Astrocyte of the spinal cord (primary cell): ENCODE results near the gene CCDC81.

Experiments used
- DNase-seq: peaks from one replicate; pipeline ENCODE4 v3.0.0; 2011; ENCODE audit warnings: low read depth, low spot score
- H3K4me3 ChIP-seq: 2 replicates; pipeline ENCODE4 v1.5.1; 2011; ENCODE audit warnings: low read depth, mild to moderate bottlenecking, low read length, moderate library complexity
- CTCF ChIP-seq: IDR thresholded peaks from 2 replicates; pipeline ENCODE4 v1.5.1; 2012; ENCODE audit warnings: low read depth, mild to moderate bottlenecking, low read length, inconsistent platforms
- in situ Hi-C: cut with HindIII; loops from 2 replicates; pipeline ENCODE4 v1.10.0; 2017; ENCODE audit warnings: low sequenced_read_pairs

Gene CCDC81

GRCh38 chr11:86442420-86442819 is 67.7 kb downstream of the CCDC81 start:
- DNase-seq, result no peak
- no peak overlapping the region for H3K4me3 ChIP-seq
- in situ Hi-C loops, result no loop called here
- TF ChIP-seq CTCF, result no peak

- no peak for TF ChIP-seq CTCF
- no peak overlapping the region for H3K4me3 ChIP-seq
- no peak for DNase-seq
- in situ Hi-C loops, result no loop called here
Measured at GRCh38 chr11:86442827-86443226, 68.1 kb downstream of the CCDC81 start.

- H3K4me3 ChIP-seq, result no peak overlapping the region
- DNase-seq, result no peak
- in situ Hi-C loops, result no loop called here
- TF ChIP-seq CTCF, result no peak
Measured at GRCh38 chr11:86443415-86443814, 68.7 kb downstream of the CCDC81 start.

DNA sequence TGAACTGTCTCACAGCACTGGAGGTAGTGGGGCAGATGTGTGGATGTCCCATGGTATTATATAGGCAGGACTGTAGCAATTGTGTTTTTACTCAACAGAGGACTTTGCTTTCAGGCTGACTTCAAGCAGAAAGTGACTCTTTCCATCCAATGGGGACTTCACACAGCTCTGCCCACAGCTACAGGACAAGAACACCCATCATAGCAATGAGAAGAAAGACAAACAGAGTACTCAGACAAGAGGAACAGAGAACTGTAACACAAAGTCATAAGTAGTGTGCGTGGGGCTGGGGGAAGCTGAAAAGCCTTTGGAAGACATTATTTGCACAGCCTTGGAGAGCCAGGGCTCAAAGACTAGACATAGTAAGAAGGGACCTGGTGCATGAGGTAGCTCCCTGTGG is 70.3 kb downstream of the CCDC81 start:
- no peak for TF ChIP-seq CTCF
- in situ Hi-C loops, result no loop called here
- H3K4me3 ChIP-seq, result no peak overlapping the region
- no peak for DNase-seq

- in situ Hi-C loops, result no loop called here
- DNase-seq, result no peak
- no peak for TF ChIP-seq CTCF
- no peak overlapping the region for H3K4me3 ChIP-seq
Measured at GRCh38 chr11:86446163-86446923, 71.7 kb downstream of the CCDC81 start.

DNA sequence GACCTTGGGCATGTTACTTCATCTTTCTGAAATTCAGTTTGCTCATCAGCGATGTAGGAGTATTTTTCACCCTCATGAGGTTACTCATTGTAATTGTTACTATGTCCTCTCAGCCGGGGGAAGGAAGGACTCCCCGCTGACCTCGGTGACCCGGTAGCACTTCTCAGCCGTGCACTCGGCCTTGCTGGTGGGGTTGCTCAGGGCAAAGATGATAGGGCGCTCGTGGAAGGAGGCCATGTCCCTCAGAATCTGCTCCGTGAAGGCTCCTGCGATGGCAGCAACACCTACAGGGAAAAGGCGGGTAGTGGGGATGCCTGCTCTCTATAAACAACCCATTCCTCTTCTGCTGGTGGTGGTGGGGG is 72.2 kb downstream of the CCDC81 start:
- in situ Hi-C loops, result no loop called here
- DNase-seq, result no peak
- no peak for TF ChIP-seq CTCF
- H3K4me3 ChIP-seq, result no peak overlapping the region
